ENCODE data around the gene ATP11A. TPM values are rescaled to one million over a fixed set of nuclear protein-coding genes. Genes with fewer than 3 reads are reported as not detected.

Gene ATP11A
- total RNA-seq, 5 donors from 2014 or later (not counting 1 experiment from before 2014, with no cell fraction given), result 35.7 to 57.1 (median 48.5) TPM

- H3K4me1 Mint-ChIP-seq, result no peaks in the 10 kb centered on the region
- Histone ChIP-seq H3K27me3 (replicated peaks in 1 of 2; ENCODE audit: control insufficient read depth in 2 of 2, extremely low read depth in 1 of 2, insufficient read depth in 2 of 2, low read length in 1 of 2) (peaks cover 0 to 40% of the 10 kb centered on the region in 2 experiments), H3K4me3 (ENCODE audit: control insufficient read depth in 1 of 2, extremely low read depth in 1 of 2, low read length in 1 of 2) (no peak overlapping the region), H3K27ac (ENCODE audit: low read length) (no peak overlapping the region), H3K9me3 (no peaks in the 10 kb centered on the region), H3K4me1 (ENCODE audit: control insufficient read depth in 1 of 2, extremely low read depth in 1 of 2, insufficient read depth in 2 of 2, low read length in 2 of 2) (no peaks in the 10 kb centered on the region), H3K36me3 (ENCODE audit: control insufficient read depth in 2 of 2, extremely low read depth in 1 of 2, insufficient read depth in 1 of 2, low read length in 1 of 2) (no peaks in the 10 kb centered on the region)
- no peak for DNase-seq
- no peak for ATAC-seq (replicated peaks in 1 of 4)
- H3K27me3 Mint-ChIP-seq, result peaks cover 4 to 7% of the 10 kb centered on the region in 2 donors
- no peaks in the 10 kb centered on the region for H3K36me3 Mint-ChIP-seq
- peaks cover 5 to 7% (median 7%) of the 10 kb centered on the region in 3 donors for H3K9me3 Mint-ChIP-seq
- no peak overlapping the region for H3K27ac Mint-ChIP-seq
- POLR2A ChIA-PET, result interaction anchor here in 1 of 2 donors (0.6 kb wide), 1 partner anchor 13 kb away, joined by 3 read pairs; no protein-coding TSS in a partner anchor
- no peak overlapping the region for H3K4me3 Mint-ChIP-seq
- CTCF ChIA-PET, result no interaction called here
- WGBS (ENCODE audit: insufficient coverage), result 76% methylated on average over 8 of the region's 8 CpGs
These were observed 217.4 kb downstream of the ATP11A start for GRCh38 chr13:112907286-112907685.

- Histone ChIP-seq H3K27ac (ENCODE audit: low read length) (no peak overlapping the region), H3K9me3 (no peaks in the 10 kb centered on the region), H3K4me3 (ENCODE audit: control insufficient read depth in 1 of 2, extremely low read depth in 1 of 2, low read length in 1 of 2) (no peak overlapping the region), H3K4me1 (ENCODE audit: control insufficient read depth in 1 of 2, extremely low read depth in 1 of 2, insufficient read depth in 2 of 2, low read length in 2 of 2) (no peaks in the 10 kb centered on the region), H3K27me3 (replicated peaks in 1 of 2; ENCODE audit: control insufficient read depth in 2 of 2, extremely low read depth in 1 of 2, insufficient read depth in 2 of 2, low read length in 1 of 2) (peaks cover 0 to 42% of the 10 kb centered on the region in 2 experiments), H3K36me3 (ENCODE audit: control insufficient read depth in 2 of 2, extremely low read depth in 1 of 2, insufficient read depth in 1 of 2, low read length in 1 of 2) (no peaks in the 10 kb centered on the region)
- CTCF ChIA-PET, result no interaction called here
- H3K9me3 Mint-ChIP-seq, result peaks cover 5 to 7% (median 7%) of the 10 kb centered on the region in 3 donors
- POLR2A ChIA-PET, result interaction anchor here in 1 of 2 donors (0.6 kb wide), 1 partner anchor 12 kb away, joined by 3 read pairs; no protein-coding TSS in a partner anchor
- DNase-seq (no peak), ATAC-seq (replicated peaks in 1 of 4) (no peak)
- 64% methylated on average over 3 of the region's 6 CpGs for WGBS (ENCODE audit: insufficient coverage)
- H3K4me3 Mint-ChIP-seq, result no peak overlapping the region
- H3K27me3 Mint-ChIP-seq, result peaks cover 4 to 7% of the 10 kb centered on the region in 2 donors
- no peaks in the 10 kb centered on the region for H3K36me3 Mint-ChIP-seq
- no peaks in the 10 kb centered on the region for H3K4me1 Mint-ChIP-seq
- no peak overlapping the region for H3K27ac Mint-ChIP-seq
These were observed 218.1 kb downstream of the ATP11A start for GRCh38 chr13:112907871-112908331.

- no peaks in the 10 kb centered on the region for H3K9me3 ChIP-seq
- 100% methylated on average over 1 of the region's 5 CpGs for WGBS (ENCODE audit: insufficient coverage)
These were observed 218.5 kb downstream of the ATP11A start for GRCh38 chr13:112908342-112908741.

GRCh38 chr13:112910016-112910415, 220.2 kb downstream of the ATP11A start:
- CTCF ChIA-PET, result no interaction called here
- Histone ChIP-seq H3K4me1 (ENCODE audit: control insufficient read depth in 1 of 2, extremely low read depth in 1 of 2, insufficient read depth in 2 of 2, low read length in 2 of 2) (no peaks in the 10 kb centered on the region), H3K27me3 (replicated peaks in 1 of 2; ENCODE audit: control insufficient read depth in 2 of 2, extremely low read depth in 1 of 2, insufficient read depth in 2 of 2, low read length in 1 of 2) (peaks cover 0 to 33% of the 10 kb centered on the region in 2 experiments), H3K4me3 (ENCODE audit: control insufficient read depth in 1 of 2, extremely low read depth in 1 of 2, low read length in 1 of 2) (no peak overlapping the region), H3K36me3 (ENCODE audit: control insufficient read depth in 2 of 2, extremely low read depth in 1 of 2, insufficient read depth in 1 of 2, low read length in 1 of 2) (no peaks in the 10 kb centered on the region), H3K9me3 (no peaks in the 10 kb centered on the region), H3K27ac (ENCODE audit: low read length) (no peak overlapping the region)
- Mint-ChIP-seq H3K36me3 (no peaks in the 10 kb centered on the region), H3K4me3 (no peak overlapping the region), H3K27me3 (peaks cover 4 to 14% of the 10 kb centered on the region in 2 donors), H3K4me1 (no peaks in the 10 kb centered on the region), H3K27ac (no peak overlapping the region), H3K9me3 (peaks cover 3 to 5% (median 4%) of the 10 kb centered on the region in 3 donors)
- DNase-seq (no peak), ATAC-seq (replicated peaks in 1 of 4) (no peak)
- WGBS (ENCODE audit: insufficient coverage), result no CpG with 5 or more reads among the region's 4 CpGs
- POLR2A ChIA-PET, result no interaction called here

More at GRCh38 chr13:112908342-112908741, 218.5 kb downstream of the ATP11A start:
- DNase-seq (no peak), ATAC-seq (replicated peaks in 1 of 4) (no peak)
- no peaks in the 10 kb centered on the region for H3K4me1 ChIP-seq (ENCODE audit: control insufficient read depth in 1 of 2, extremely low read depth in 1 of 2, insufficient read depth in 2 of 2, low read length in 2 of 2)
- H3K4me3 ChIP-seq (ENCODE audit: control insufficient read depth in 1 of 2, extremely low read depth in 1 of 2, low read length in 1 of 2), result no peak overlapping the region
- Mint-ChIP-seq H3K9me3 (peaks cover 5 to 7% (median 7%) of the 10 kb centered on the region in 3 donors), H3K27me3 (peaks cover 4 to 7% of the 10 kb centered on the region in 2 donors), H3K36me3 (no peaks in the 10 kb centered on the region), H3K27ac (no peak overlapping the region), H3K4me3 (no peak overlapping the region), H3K4me1 (no peaks in the 10 kb centered on the region)
- no peaks in the 10 kb centered on the region for H3K36me3 ChIP-seq (ENCODE audit: control insufficient read depth in 2 of 2, extremely low read depth in 1 of 2, insufficient read depth in 1 of 2, low read length in 1 of 2)
- peaks cover 0 to 37% of the 10 kb centered on the region in 2 experiments for H3K27me3 ChIP-seq (replicated peaks in 1 of 2; ENCODE audit: control insufficient read depth in 2 of 2, extremely low read depth in 1 of 2, insufficient read depth in 2 of 2, low read length in 1 of 2)
- no peak overlapping the region for H3K27ac ChIP-seq (ENCODE audit: low read length)
- CTCF ChIA-PET, result no interaction called here
- POLR2A ChIA-PET, result no interaction called here

GRCh38 chr13:112910616-112911280, 220.9 kb downstream of the ATP11A start:
- Mint-ChIP-seq H3K27me3 (peaks cover 8 to 18% of the 10 kb centered on the region in 2 donors), H3K27ac (no peak overlapping the region), H3K9me3 (no peaks in the 10 kb centered on the region), H3K4me1 (no peaks in the 10 kb centered on the region), H3K36me3 (no peaks in the 10 kb centered on the region), H3K4me3 (no peak overlapping the region)
- POLR2A ChIA-PET, result no interaction called here
- WGBS (ENCODE audit: insufficient coverage), result 76% methylated on average over 6 of the region's 27 CpGs
- DNase-seq (no peak), ATAC-seq (replicated peaks in 1 of 4) (no peak)
- no peak overlapping the region for H3K4me3 ChIP-seq (ENCODE audit: control insufficient read depth in 1 of 2, extremely low read depth in 1 of 2, low read length in 1 of 2)
- CTCF ChIA-PET, result no interaction called here
- H3K27me3 ChIP-seq (replicated peaks in 1 of 2; ENCODE audit: control insufficient read depth in 2 of 2, extremely low read depth in 1 of 2, insufficient read depth in 2 of 2, low read length in 1 of 2), result peaks cover 0 to 33% of the 10 kb centered on the region in 2 experiments
- H3K4me1 ChIP-seq (ENCODE audit: control insufficient read depth in 1 of 2, extremely low read depth in 1 of 2, insufficient read depth in 2 of 2, low read length in 2 of 2), result no peaks in the 10 kb centered on the region
- H3K36me3 ChIP-seq (ENCODE audit: control insufficient read depth in 2 of 2, extremely low read depth in 1 of 2, insufficient read depth in 1 of 2, low read length in 1 of 2), result no peaks in the 10 kb centered on the region
- H3K9me3 ChIP-seq, result no peaks in the 10 kb centered on the region
- H3K27ac ChIP-seq (ENCODE audit: low read length), result no peak overlapping the region

- ATAC-seq (replicated peaks in 1 of 4) (no peak), DNase-seq (no peak)
- Mint-ChIP-seq H3K4me3 (no peak overlapping the region), H3K4me1 (no peaks in the 10 kb centered on the region), H3K9me3 (no peaks in the 10 kb centered on the region), H3K27me3 (peaks cover 8 to 21% of the 10 kb centered on the region in 2 donors), H3K27ac (no peak overlapping the region), H3K36me3 (no peaks in the 10 kb centered on the region)
- ChIA-PET CTCF (no interaction called here), POLR2A (no interaction called here)
- no peaks in the 10 kb centered on the region for H3K36me3 ChIP-seq (ENCODE audit: control insufficient read depth in 2 of 2, extremely low read depth in 1 of 2, insufficient read depth in 1 of 2, low read length in 1 of 2)
- no peak overlapping the region for H3K4me3 ChIP-seq (ENCODE audit: control insufficient read depth in 1 of 2, extremely low read depth in 1 of 2, low read length in 1 of 2)
- H3K27me3 ChIP-seq (replicated peaks in 1 of 2; ENCODE audit: control insufficient read depth in 2 of 2, extremely low read depth in 1 of 2, insufficient read depth in 2 of 2, low read length in 1 of 2), result peaks cover 0 to 30% of the 10 kb centered on the region in 2 experiments
- no peaks in the 10 kb centered on the region for H3K9me3 ChIP-seq
- no peak overlapping the region for H3K27ac ChIP-seq (ENCODE audit: low read length)
- H3K4me1 ChIP-seq (ENCODE audit: control insufficient read depth in 1 of 2, extremely low read depth in 1 of 2, insufficient read depth in 2 of 2, low read length in 2 of 2), result no peaks in the 10 kb centered on the region
- 92% methylated on average over 24 of the region's 24 CpGs for WGBS (ENCODE audit: insufficient coverage)
These were observed 221.5 kb downstream of the ATP11A start for GRCh38 chr13:112911285-112911701.

Measured in T-cell (primary cell).